Activated T-cell treated with anti-CD3 and anti-CD28 coated beads, Interleukin-2, amount 50 U/mL, for 1 hour (primary cell): ENCODE results near the gene COX7C.

Source experiments
- DNase-seq: peaks from one replicate; pipeline ENCODE4 v3.0.0-alpha.2; 2020

COX7C gene

DNA sequence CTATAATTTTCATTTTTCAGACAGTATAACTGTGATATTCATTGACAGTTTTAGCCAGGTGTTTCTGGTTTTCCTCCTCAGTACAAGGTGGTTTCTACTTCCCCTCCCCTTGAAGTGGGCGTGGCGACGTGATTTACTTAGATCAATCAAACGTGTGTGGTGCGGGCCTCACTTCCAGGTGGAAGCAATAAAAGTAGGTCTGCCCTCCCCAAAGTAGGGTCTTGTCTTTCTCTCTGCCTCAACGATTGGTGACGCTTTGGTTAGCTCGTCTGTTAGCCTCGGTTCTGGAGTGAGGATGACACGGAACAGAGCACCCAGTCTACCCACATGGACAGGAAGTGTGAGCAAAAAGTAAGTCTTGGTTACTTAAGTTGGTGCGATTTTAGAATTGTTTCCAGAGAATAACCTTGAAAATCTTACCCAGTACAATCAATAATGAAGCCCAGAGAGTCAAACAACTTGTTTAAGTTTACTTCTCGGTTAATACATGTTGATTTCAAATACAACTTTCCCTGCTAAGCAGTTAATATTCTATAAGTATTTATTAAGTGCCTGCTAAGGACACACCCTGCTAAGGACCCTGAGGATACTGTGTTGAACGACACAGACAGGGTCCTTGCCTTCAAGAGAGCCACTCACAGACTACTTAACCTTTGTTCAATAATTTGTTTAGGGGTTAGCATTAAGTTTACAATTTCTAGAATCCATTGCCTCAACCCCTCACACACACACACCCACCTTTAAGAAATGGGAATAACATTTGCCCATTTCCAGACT lies 48.4 kb downstream of the COX7C start:
- DNase-seq, result no peak

DNA sequence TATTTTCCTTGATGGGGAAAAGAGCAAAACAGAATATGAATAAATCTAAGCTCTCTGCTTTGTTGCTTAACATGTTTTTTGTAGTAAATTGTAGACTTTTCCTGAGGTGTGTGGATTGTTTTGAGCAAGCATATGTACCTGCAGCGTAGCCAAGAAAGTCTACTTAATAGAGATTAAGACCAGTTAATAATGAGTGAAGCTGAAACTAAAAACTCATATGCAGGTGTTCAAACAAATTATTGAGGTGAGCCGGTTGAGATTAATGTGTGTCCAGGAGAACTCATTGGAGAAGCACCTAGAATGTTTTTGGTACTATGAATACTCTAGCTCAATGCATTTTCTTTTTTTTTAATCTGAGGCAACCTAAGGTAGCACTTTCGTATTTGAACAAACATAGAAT lies 49.2 kb downstream of the COX7C start:
- DNase-seq, result no peak
